Measurements from ENCODE around the gene NDUFV1. TPM values are rescaled to one million over a fixed set of nuclear protein-coding genes. Genes with fewer than 3 reads are reported as not detected.

Gene NDUFV1
- total RNA-seq, 1 donor: 116 TPM

- no peak overlapping the region for H3K4me3 ChIP-seq (ENCODE audit: low read depth, low read length)
- TF ChIP-seq CTCF (IDR thresholded peaks at IDR 0.05; ENCODE audit: insufficient read depth, low read length): no peak
- no peak for DNase-seq (ENCODE audit: low read depth)
Observed at GRCh38 chr11:67612751-67613150, 6.0 kb downstream of the NDUFV1 start.

GRCh38 chr11:67613313-67613959 lies 6.7 kb downstream of the NDUFV1 start:
- TF ChIP-seq CTCF (IDR thresholded peaks at IDR 0.05; ENCODE audit: insufficient read depth, low read length): no peak
- no peak for DNase-seq (ENCODE audit: low read depth)
- no peak overlapping the region for H3K4me3 ChIP-seq (ENCODE audit: low read depth, low read length)

GRCh38 chr11:67613960-67614715 lies 7.4 kb downstream of the NDUFV1 start:
- DNase-seq (ENCODE audit: low read depth): peak; percentile 31
- peak; percentile 80 for TF ChIP-seq CTCF (IDR thresholded peaks at IDR 0.05; ENCODE audit: insufficient read depth, low read length)
- peak overlapping the region; percentile 48 for H3K4me3 ChIP-seq (ENCODE audit: low read depth, low read length)

- H3K4me3 ChIP-seq (ENCODE audit: low read depth, low read length): no peak overlapping the region
- peak; percentile 46 for TF ChIP-seq CTCF (IDR thresholded peaks at IDR 0.05; ENCODE audit: insufficient read depth, low read length)
- no peak for DNase-seq (ENCODE audit: low read depth)
Observed at GRCh38 chr11:67614730-67615714, 8.3 kb downstream of the NDUFV1 start.

- DNase-seq (ENCODE audit: low read depth): no peak
- no peak for TF ChIP-seq CTCF (IDR thresholded peaks at IDR 0.05; ENCODE audit: insufficient read depth, low read length)
- H3K4me3 ChIP-seq (ENCODE audit: low read depth, low read length): no peak overlapping the region
Observed at GRCh38 chr11:67615728-67616430, 9.1 kb downstream of the NDUFV1 start.
